CMK (cell line): ENCODE data around the gene SULT1C2.
"Not testable (repeated sequence)": the region's sequence is repeated elsewhere in the genome, so short reads cannot be mapped to it uniquely, and the experiment has no call there.

ENCODE experiments used
- DNase-seq: peaks from one replicate; pipeline ENCODE4 v3.0.0-alpha.2; 2010; ENCODE audit warnings: low read depth

Gene SULT1C2

GRCh38 chr2:108288534-108289106, at the start of gene SULT1C2:
TSS of gene SULT1C2 (plus strand) at chr2:108288895. CDS start at chr2:108293668, 4,773 bp downstream.
- peak; percentile 3 for DNase-seq

- no peak for DNase-seq
Measured at GRCh38 chr2:108239786-108240185, 48.9 kb upstream of the SULT1C2 start, which contains the start of gene SULT1C3. TSS of gene SULT1C3 (plus strand) at chr2:108239968. CDS start at chr2:108247195, 7,227 bp downstream.

- no peak for DNase-seq
Measured at GRCh38 chr2:108240966-108241365, 47.7 kb upstream of the SULT1C2 start.

- DNase-seq = no peak
Measured at GRCh38 chr2:108243566-108243965, 45.1 kb upstream of the SULT1C2 start.

- DNase-seq = no peak
Measured at GRCh38 chr2:108244667-108245414, 43.9 kb upstream of the SULT1C2 start.

- DNase-seq = no peak
Measured at GRCh38 chr2:108253106-108253505, 35.6 kb upstream of the SULT1C2 start.

- DNase-seq = no peak
Measured at GRCh38 chr2:108257757-108258331, 30.9 kb upstream of the SULT1C2 start.

- no peak for DNase-seq
Measured at GRCh38 chr2:108260773-108261172, 27.9 kb upstream of the SULT1C2 start.

GRCh38 chr2:108262036-108262435, 26.7 kb upstream of the SULT1C2 start:
- DNase-seq = no peak

- DNase-seq = no peak
Measured at GRCh38 chr2:108263401-108263800, 25.3 kb upstream of the SULT1C2 start.

GRCh38 chr2:108266218-108266617, 22.5 kb upstream of the SULT1C2 start:
- no peak for DNase-seq

- no peak for DNase-seq
Measured at GRCh38 chr2:108267101-108267500, 21.6 kb upstream of the SULT1C2 start.

GRCh38 chr2:108268001-108268400, 20.7 kb upstream of the SULT1C2 start:
- no peak for DNase-seq

- DNase-seq = no peak
Measured at GRCh38 chr2:108270346-108270745, 18.3 kb upstream of the SULT1C2 start.

GRCh38 chr2:108270768-108271506, 17.8 kb upstream of the SULT1C2 start:
- DNase-seq = no peak

- DNase-seq = no peak
Measured at GRCh38 chr2:108271691-108272253, 16.9 kb upstream of the SULT1C2 start.

- no peak for DNase-seq
Measured at GRCh38 chr2:108278631-108279030, 10.1 kb upstream of the SULT1C2 start.

- no peak for DNase-seq
Measured at GRCh38 chr2:108279468-108279867, 9.2 kb upstream of the SULT1C2 start.

- DNase-seq = no peak
Measured at GRCh38 chr2:108280466-108280865, 8.2 kb upstream of the SULT1C2 start.

- DNase-seq = not testable (repeated sequence)
Measured at GRCh38 chr2:108284566-108284965, 4.1 kb upstream of the SULT1C2 start.

- DNase-seq = no peak
Measured at GRCh38 chr2:108285616-108286015, 3.1 kb upstream of the SULT1C2 start.

- DNase-seq = no peak
Measured at GRCh38 chr2:108287169-108287568, 1.5 kb upstream of the SULT1C2 start.
